ENCODE results near the gene TANK. TPM values are rescaled to one million over a fixed set of nuclear protein-coding genes. Genes with fewer than 3 reads are reported as not detected.

Gene TANK
- total and polyA plus RNA-seq, 2 donors (not counting 3 experiments of a cell fraction or from before 2014, with no cell fraction given): 33.3 to 83.2 TPM

- TF ChIP-seq MAX (IDR thresholded peaks at IDR 0.05; ENCODE audit: insufficient read depth, insufficient read length): no peak
- peak; percentile 46 to 51 for TF ChIP-seq CTCF (IDR thresholded peaks at IDR 0.05; ENCODE audit: extremely low read depth in 1 of 2, insufficient read depth in 1 of 2, low read depth in 1 of 2, low read length in 2 of 2)
- no peak for TF ChIP-seq MYC (IDR thresholded peaks at IDR 0.05; ENCODE audit: low read depth, low read length)
- no peak for TF ChIP-seq POLR2AphosphoS5 (IDR thresholded peaks at IDR 0.05; ENCODE audit: insufficient read depth, low read depth, low read length)
- no peak for TF ChIP-seq POLR2A (IDR thresholded peaks at IDR 0.05; ENCODE audit: low read depth, low read length)
- no peak for TF ChIP-seq FOS (IDR thresholded peaks at IDR 0.05; ENCODE audit: borderline replicate concordance, insufficient read depth, low read length)
- no peak for TF ChIP-seq JUN (IDR thresholded peaks at IDR 0.05; ENCODE audit: borderline replicate concordance, insufficient read depth, insufficient read length, low read depth)
- no peak for TF ChIP-seq EZH2 (IDR thresholded peaks at IDR 0.05; ENCODE audit: borderline replicate concordance, low read depth, low read length, severe bottlenecking)
- peak; percentile 14 for TF ChIP-seq GATA2 (IDR thresholded peaks at IDR 0.05; ENCODE audit: insufficient read depth, insufficient read length, low read depth, low read length)
Observed at GRCh38 chr2:161250864-161251436, 90.7 kb downstream of the TANK start.

More at GRCh38 chr2:161250864-161251436, 90.7 kb downstream of the TANK start:
- CTCF ChIA-PET: interaction anchor here (0.7 to 3.4 kb wide), 15 partner anchors 8 to 53 kb away, joined by 4 to 23 read pairs (median 8); no protein-coding TSS in a partner anchor
- H3K27ac ChIP-seq (ENCODE audit: insufficient read depth, low read depth, low read length): no peak overlapping the region
- POLR2A ChIA-PET: no interaction called here
- no peaks in the 10 kb centered on the region for H3K9me3 ChIP-seq (replicated peaks; ENCODE audit: control insufficient read depth, insufficient read depth, low read length)
- peak overlapping the region; percentile 8 for H3K4me2 ChIP-seq (ENCODE audit: insufficient read depth, low read length)
- H4K20me1 ChIP-seq (replicated peaks; ENCODE audit: control insufficient read depth, extremely low read depth, insufficient read depth, low read length): no peaks in the 10 kb centered on the region
- DNase-seq (ENCODE audit: low read depth, low spot score) (peak; percentile 73), FAIRE-seq (peak; percentile 73)
- no peak overlapping the region for H3K9ac ChIP-seq (replicated peaks; ENCODE audit: extremely low read depth, insufficient read depth, low read length)
- no peak overlapping the region for H2AFZ ChIP-seq (ENCODE audit: low read depth, low read length)
- no TSS peak for BruUV-seq (replicated peaks)
- intact Hi-C loops (cut with micrococcal nuclease) (loop anchor here (1.0 kb wide), 1 partner anchor 22 kb away; no protein-coding TSS in a partner anchor), dilution Hi-C loops (cut with MboI; ENCODE audit: extremely low pct_ligation_motif_present, low sequenced_read_pairs) (no loop called here)
- peaks cover 4% of the 10 kb centered on the region for H3K4me1 ChIP-seq (ENCODE audit: control insufficient read depth, extremely low read depth, insufficient read depth, low read length)
- H3K79me2 ChIP-seq (ENCODE audit: control insufficient read depth, insufficient read depth, low read length): no peaks in the 10 kb centered on the region
- H3K27me3 ChIP-seq (ENCODE audit: control insufficient read depth in 2 of 2, insufficient read depth in 2 of 2, low read length in 2 of 2): peaks cover 2 to 7% of the 10 kb centered on the region in 2 experiments
- no peak overlapping the region for H3K4me3 ChIP-seq (replicated peaks in 1 of 3; ENCODE audit: insufficient read depth in 1 of 3, low read depth in 1 of 3, low read length in 3 of 3)
- H3K9me1 ChIP-seq (replicated peaks; ENCODE audit: control insufficient read depth, extremely low read depth, insufficient read depth, low read length): no peaks in the 10 kb centered on the region
- no peaks in the 10 kb centered on the region for H3K36me3 ChIP-seq (ENCODE audit: control insufficient read depth in 2 of 2, extremely low read depth in 1 of 2, insufficient read depth in 2 of 2, low read length in 2 of 2)
